ENCODE data around the gene SNORC. TPM values are rescaled to one million over a fixed set of nuclear protein-coding genes. Genes with fewer than 3 reads are reported as not detected.

SNORC gene
- total and polyA plus RNA-seq, 12 donors: 0.70 to 1.7 (median 0.94) TPM

DNA sequence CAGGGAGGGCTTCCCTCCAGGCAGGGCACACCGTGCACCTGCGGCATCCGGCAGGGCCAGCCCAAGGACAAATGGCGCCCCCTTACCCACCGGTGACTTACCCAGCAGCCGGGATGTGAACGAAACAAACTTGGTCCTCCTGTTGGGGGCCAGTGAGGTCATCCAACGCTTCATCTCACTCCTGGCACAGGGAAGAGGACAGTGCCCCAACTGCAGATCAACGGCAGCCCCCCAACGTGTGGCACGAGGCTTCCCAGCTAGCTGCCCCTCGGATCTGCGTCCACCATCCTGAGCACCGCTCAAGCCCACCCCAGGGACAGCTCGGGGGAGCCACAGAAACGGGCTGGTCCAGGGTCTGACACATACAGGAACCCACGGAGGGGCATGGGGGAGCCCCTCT lies 12.0 kb downstream of the SNORC start:
- intact Hi-C loops (cut with DNase I): no loop called here
- no peak for DNase-seq
- 94% methylated on average over 17 of the region's 17 CpGs for WGBS, 2 donors

GRCh38 chr2:232882505-232883115 lies 12.5 kb downstream of the SNORC start:
- no peak overlapping the region for H3K27ac ChIP-seq
- DNase-seq: no peak
- TF ChIP-seq, protein P1, sequence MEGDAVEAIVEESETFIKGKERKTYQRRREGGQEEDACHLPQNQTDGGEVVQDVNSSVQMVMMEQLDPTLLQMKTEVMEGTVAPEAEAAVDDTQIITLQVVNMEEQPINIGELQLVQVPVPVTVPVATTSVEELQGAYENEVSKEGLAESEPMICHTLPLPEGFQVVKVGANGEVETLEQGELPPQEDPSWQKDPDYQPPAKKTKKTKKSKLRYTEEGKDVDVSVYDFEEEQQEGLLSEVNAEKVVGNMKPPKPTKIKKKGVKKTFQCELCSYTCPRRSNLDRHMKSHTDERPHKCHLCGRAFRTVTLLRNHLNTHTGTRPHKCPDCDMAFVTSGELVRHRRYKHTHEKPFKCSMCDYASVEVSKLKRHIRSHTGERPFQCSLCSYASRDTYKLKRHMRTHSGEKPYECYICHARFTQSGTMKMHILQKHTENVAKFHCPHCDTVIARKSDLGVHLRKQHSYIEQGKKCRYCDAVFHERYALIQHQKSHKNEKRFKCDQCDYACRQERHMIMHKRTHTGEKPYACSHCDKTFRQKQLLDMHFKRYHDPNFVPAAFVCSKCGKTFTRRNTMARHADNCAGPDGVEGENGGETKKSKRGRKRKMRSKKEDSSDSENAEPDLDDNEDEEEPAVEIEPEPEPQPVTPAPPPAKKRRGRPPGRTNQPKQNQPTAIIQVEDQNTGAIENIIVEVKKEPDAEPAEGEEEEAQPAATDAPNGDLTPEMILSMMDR (IDR thresholded peaks at IDR 0.05): no peak
- H3K4me3 ChIP-seq: no peak overlapping the region
- intact Hi-C loops (cut with DNase I): no loop called here
- H3K4me1 ChIP-seq: no peaks in the 10 kb centered on the region
- no peaks in the 10 kb centered on the region for H3K36me3 ChIP-seq
- no peak for ATAC-seq
- H3K27me3 ChIP-seq: peaks cover 0 to 32% (median 11%) of the 10 kb centered on the region in 7 donors
- WGBS, 2 donors: 89% methylated on average over 20 of the region's 20 CpGs
- H3K9me3 ChIP-seq: no peaks in the 10 kb centered on the region

More for the DNA sequence above, 12.0 kb downstream of the SNORC start:
- Histone ChIP-seq H3K27ac (no peak overlapping the region), H3K27me3 (peaks cover 0 to 29% (median 12%) of the 10 kb centered on the region in 7 donors), H3K4me3 (no peak overlapping the region), H3K36me3 (no peaks in the 10 kb centered on the region), H3K4me1 (peaks cover 0 to under 1% (median 0%) of the 10 kb centered on the region in 9 donors), H3K9me3 (no peaks in the 10 kb centered on the region)
- TF ChIP-seq, protein P1 (IDR thresholded peaks at IDR 0.05): no peak
- ATAC-seq: no peak

DNA sequence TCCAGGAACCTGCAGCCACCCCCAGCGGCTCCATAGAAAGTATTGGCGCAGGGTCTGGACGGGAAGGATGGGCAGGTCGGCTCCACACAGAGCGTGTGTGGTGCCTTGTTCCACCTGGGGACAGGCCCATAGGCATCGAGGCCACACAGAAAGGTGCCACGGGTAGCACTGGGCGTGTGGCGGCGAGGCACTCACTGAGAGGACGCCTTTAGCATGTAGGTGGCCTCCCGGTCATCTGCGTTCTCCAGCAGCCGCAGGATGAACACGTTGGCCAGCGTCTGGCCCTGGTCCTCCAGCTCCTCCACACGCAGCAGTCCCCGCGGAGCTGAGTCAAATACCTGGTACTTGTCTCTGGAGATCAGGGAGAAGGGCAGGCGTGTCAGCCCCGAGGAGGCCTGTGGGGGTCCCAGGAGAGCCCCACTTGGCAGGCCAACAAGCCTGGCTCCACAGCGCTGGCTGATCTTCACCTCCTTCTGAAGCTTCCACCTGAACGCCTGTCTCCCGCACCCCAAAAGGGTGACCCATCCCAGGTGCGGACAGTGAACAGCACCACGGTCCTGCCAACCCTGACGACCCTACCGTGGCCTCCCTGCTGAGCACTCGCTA lies 13.2 kb downstream of the SNORC start:
- peaks cover 0 to 32% (median 11%) of the 10 kb centered on the region in 7 donors for H3K27me3 ChIP-seq
- no peaks in the 10 kb centered on the region for H3K9me3 ChIP-seq
- H3K4me3 ChIP-seq: no peak overlapping the region
- intact Hi-C loops (cut with DNase I): no loop called here
- ATAC-seq: no peak
- H3K36me3 ChIP-seq: no peaks in the 10 kb centered on the region
- no peak overlapping the region for H3K27ac ChIP-seq
- no peak for DNase-seq
- WGBS, 2 donors: 90% methylated on average over 29 of the region's 29 CpGs
- TF ChIP-seq, protein P1 (IDR thresholded peaks at IDR 0.05): no peak
- H3K4me1 ChIP-seq: no peaks in the 10 kb centered on the region

DNA sequence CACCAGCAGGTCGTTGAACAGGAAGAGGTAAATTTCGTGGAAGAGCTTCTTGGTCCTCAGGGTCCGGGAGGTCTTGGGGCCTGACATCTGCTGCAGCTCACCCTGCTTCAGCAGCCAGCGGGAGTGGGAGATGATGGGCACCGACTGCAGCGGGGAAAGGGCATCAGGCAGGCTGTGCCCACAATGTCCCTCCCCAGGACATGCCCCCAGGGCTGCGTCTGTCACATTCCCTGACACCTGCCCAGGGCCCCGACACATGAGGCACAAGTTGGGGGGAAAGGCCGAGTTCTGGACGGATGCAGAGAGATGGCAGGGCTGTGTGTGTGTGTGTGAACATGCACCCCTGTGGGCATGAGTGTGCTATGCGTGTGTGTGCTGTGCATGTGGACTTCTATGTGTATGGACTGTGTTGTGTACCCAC lies 13.9 kb downstream of the SNORC start:
- intact Hi-C loops (cut with DNase I): no loop called here
- H3K36me3 ChIP-seq: no peaks in the 10 kb centered on the region
- no peak for DNase-seq
- H3K4me1 ChIP-seq: no peaks in the 10 kb centered on the region
- no peak for ATAC-seq
- no peaks in the 10 kb centered on the region for H3K9me3 ChIP-seq
- WGBS, 2 donors: 84 to 85% methylated on average over 11 of the region's 11 CpGs
- H3K4me3 ChIP-seq: no peak overlapping the region
- peaks cover 0 to 32% (median 11%) of the 10 kb centered on the region in 7 donors for H3K27me3 ChIP-seq
- TF ChIP-seq, protein P1 (IDR thresholded peaks at IDR 0.05): no peak
- H3K27ac ChIP-seq: no peak overlapping the region

All from heart right ventricle (tissue), 16 donors.